H1 (cell line): ENCODE measurements around the gene COL4A1. TPM values are rescaled to one million over a fixed set of nuclear protein-coding genes. Genes with fewer than 3 reads are reported as not detected.

Experiments
- CTCF ChIA-PET: fragments of 300-600 bp; sonication (Branson Sonifier 250); formaldehyde crosslinking; loops from one replicate; lab custom pipeline; 2021; ENCODE audit not compliant: partially characterized antibody; lab: Charles Lee
- POLR2A ChIA-PET: fragments of 300-600 bp; sonication (Branson Sonifier 250); formaldehyde crosslinking; loops from one replicate; lab custom pipeline; 2021; ENCODE audit warnings: inconsistent platforms; ENCODE audit not compliant: partially characterized antibody; lab: Charles Lee
- DNase-seq, 2 experiments: peaks; one replicate each; pipeline versions ENCODE4 v3.0.0 to v3.0.0-alpha.2; 2010 to 2022; ENCODE audit warnings: low spot score in 2 of 2, low read depth in 1 of 2, mixed read lengths in 1 of 2
- FAIRE-seq: peaks from 2 replicates; lab custom pipeline; 2011; peaks lifted over from hg19 to GRCh38; lab: Jason Lieb, UNC
- H2AFZ ChIP-seq: 2 replicates; pipeline ENCODE4 v1.8.1; 2012; ENCODE audit warnings: low read length, inconsistent platforms
- H2AK5ac ChIP-seq: 2 replicates; pipeline ENCODE4 v1.6.1; 2013; ENCODE audit warnings: low read depth, low read length
- H2BK120ac ChIP-seq: replicated peaks from 2 replicates; pipeline ENCODE3; 2013; ENCODE audit warnings: low read depth, low read length, inconsistent platforms
- H2BK12ac ChIP-seq: 2 replicates; pipeline ENCODE4 v1.6.1; 2013; ENCODE audit warnings: low read depth, low read length
- H2BK15ac ChIP-seq: 2 replicates; pipeline ENCODE4 v1.6.1; 2013; ENCODE audit warnings: low read length
- H2BK20ac ChIP-seq: 2 replicates; pipeline ENCODE4 v1.6.1; 2013; ENCODE audit warnings: low read length
- H2BK5ac ChIP-seq: 2 replicates; pipeline ENCODE4 v1.6.1; 2013; ENCODE audit warnings: low read depth, low read length
- H3K14ac ChIP-seq: 2 replicates; pipeline ENCODE4 v1.6.1; 2013; ENCODE audit warnings: inconsistent platforms; ENCODE audit not compliant: insufficient read length
- H3K18ac ChIP-seq: 2 replicates; pipeline ENCODE4 v1.6.1; 2013; ENCODE audit warnings: low read length; ENCODE audit errors: extremely low read depth
- H3K23ac ChIP-seq: 2 replicates; pipeline ENCODE4 v1.6.1; 2013; ENCODE audit warnings: inconsistent platforms; ENCODE audit not compliant: insufficient read length
- H3K23me2 ChIP-seq: 2 replicates; pipeline ENCODE4 v1.6.1; 2013; ENCODE audit warnings: low read depth, low read length
- H3K27ac ChIP-seq: 2 replicates; pipeline ENCODE4 v1.6.1; 2011; ENCODE audit warnings: low read depth, low read length, inconsistent platforms
- H3K27me3 ChIP-seq, 4 experiments: replicated peaks in 1 of 4; 1 replicate in 1 of 4; 2 replicates in 3 of 4; pipeline versions ENCODE4 v1.6.1 to v1.8.1; 2011 to 2013; ENCODE audit warnings: low read length in 3 of 4, mild to moderate bottlenecking in 3 of 4, inconsistent platforms in 2 of 4, mixed read lengths in 2 of 4, moderate library complexity in 1 of 4; ENCODE audit not compliant: control insufficient read depth in 3 of 4, insufficient read depth in 3 of 4; ENCODE audit errors: extremely low read depth in 1 of 4
- H3K36me3 ChIP-seq, 4 experiments: 2 replicates each; pipeline versions ENCODE4 v1.6.1 to v1.8.1; 2011 to 2013; ENCODE audit warnings: mild to moderate bottlenecking in 4 of 4, low read length in 3 of 4, moderate library complexity in 2 of 4, control low read depth in 1 of 4, inconsistent platforms in 1 of 4; ENCODE audit not compliant: insufficient read depth in 4 of 4, control insufficient read depth in 2 of 4
- H3K4ac ChIP-seq: replicated peaks from 2 replicates; pipeline ENCODE3; 2013; ENCODE audit warnings: low read length, low read depth, mixed read lengths, inconsistent platforms; ENCODE audit not compliant: insufficient read length
- H3K4me1 ChIP-seq, 4 experiments: replicated peaks in 1 of 4; 1 replicate in 1 of 4; 2 replicates in 3 of 4; pipeline versions ENCODE4 v1.6.1 to v1.8.1; 2011 to 2013; ENCODE audit warnings: low read length in 3 of 4, inconsistent platforms in 2 of 4, mixed read lengths in 1 of 4; ENCODE audit not compliant: insufficient read depth in 4 of 4, control insufficient read depth in 3 of 4
- H3K4me2 ChIP-seq, 2 experiments: 2 replicates each; pipeline versions ENCODE4 v1.6.1 to v1.8.1; 2011 to 2013; ENCODE audit warnings: low read depth in 2 of 2, low read length in 2 of 2, control low read depth in 1 of 2, inconsistent platforms in 1 of 2, mild to moderate bottlenecking in 1 of 2; ENCODE audit not compliant: insufficient read depth in 1 of 2
- H3K4me3 ChIP-seq, 4 experiments: fragments of 200-600, 300-600 bp in 1 of 4; sonication (generic), shearing (Covaris generic), sonication (Bioruptor Twin) in 1 of 4; 2 replicates each; pipeline versions ENCODE4 v1.5.1 to v1.8.1; 2011 to 2016; ENCODE audit warnings: low read length in 4 of 4, low read depth in 3 of 4, control low read depth in 2 of 4, inconsistent platforms in 2 of 4, mild to moderate bottlenecking in 2 of 4, mixed read lengths in 1 of 4, moderate library complexity in 1 of 4; ENCODE audit not compliant: insufficient read depth in 2 of 4; ENCODE audit errors: extremely low read depth in 1 of 4
- H3K56ac ChIP-seq: replicated peaks from 2 replicates; pipeline ENCODE3; 2013; ENCODE audit warnings: low read depth, mild to moderate bottlenecking, mixed read lengths, low read length, inconsistent platforms; ENCODE audit not compliant: insufficient read length
- H3K79me1 ChIP-seq: 2 replicates; pipeline ENCODE4 v1.6.1; 2013; ENCODE audit warnings: low read depth, low read length, control low read depth
- H3K79me2 ChIP-seq, 2 experiments: 2 replicates each; pipeline versions ENCODE4 v1.6.1 to v1.8.1; 2012 to 2013; ENCODE audit warnings: low read length in 2 of 2, mild to moderate bottlenecking in 2 of 2, inconsistent platforms in 1 of 2; ENCODE audit not compliant: insufficient read depth in 2 of 2, control insufficient read depth in 1 of 2
- H3K9ac ChIP-seq, 4 experiments: replicated peaks in 1 of 4; 1 replicate in 1 of 4; 2 replicates in 3 of 4; pipeline versions ENCODE4 v1.6.1 to v1.8.1; 2011 to 2013; ENCODE audit warnings: low read depth in 3 of 4, low read length in 3 of 4, control low read depth in 2 of 4, mild to moderate bottlenecking in 2 of 4, moderate library complexity in 2 of 4, inconsistent platforms in 1 of 4; ENCODE audit errors: extremely low read depth in 1 of 4
- H3K9me3 ChIP-seq, 2 experiments: 2 replicates each; pipeline versions ENCODE4 v1.6.1 to v1.8.1; 2012 to 2013; ENCODE audit warnings: mild to moderate bottlenecking in 2 of 2, moderate library complexity in 2 of 2, control low read depth in 1 of 2, inconsistent platforms in 1 of 2, low read depth in 1 of 2, low read length in 1 of 2, mixed read lengths in 1 of 2; ENCODE audit not compliant: insufficient read depth in 2 of 2
- H4K20me1 ChIP-seq, 2 experiments: replicated peaks in 1 of 2; 2 replicates each; pipeline versions ENCODE3 to v1.8.1; 2011 to 2013; ENCODE audit warnings: inconsistent platforms in 2 of 2, low read length in 2 of 2, mild to moderate bottlenecking in 1 of 2; ENCODE audit not compliant: insufficient read depth in 2 of 2, control insufficient read depth in 1 of 2
- H4K5ac ChIP-seq: 2 replicates; pipeline ENCODE4 v1.6.1; 2013; ENCODE audit warnings: low read length, low read depth, mixed read lengths, inconsistent platforms; ENCODE audit not compliant: insufficient read length
- H4K8ac ChIP-seq: 2 replicates; pipeline ENCODE4 v1.8.0; 2013; ENCODE audit warnings: mild to moderate bottlenecking, moderate library complexity, low read length, inconsistent platforms; ENCODE audit not compliant: insufficient read depth; ENCODE audit errors: extremely low read depth
- H4K91ac ChIP-seq: replicated peaks from 2 replicates; pipeline ENCODE3; 2013; ENCODE audit warnings: low read length, mixed read lengths, inconsistent platforms; ENCODE audit not compliant: insufficient read length
- BCL11A ChIP-seq, 2 experiments: IDR thresholded peaks; one replicate each; pipeline ENCODE4 v1.6.1; 2011; ENCODE audit warnings: low read depth in 2 of 2, low read length in 2 of 2, mild to moderate bottlenecking in 2 of 2
- BRCA1 ChIP-seq: IDR thresholded peaks from 2 replicates; pipeline ENCODE4 v1.6.1; 2012; ENCODE audit warnings: low read depth, low read length, improper control_type of control experiment
- CBX8 ChIP-seq: fragments of 300-800, 300-1000 bp; sonication (generic); IDR thresholded peaks from 2 replicates; pipeline ENCODE4 v1.7.1; 2016; ENCODE audit warnings: low read depth, low read length, borderline replicate concordance
- CEBPB ChIP-seq: IDR thresholded peaks from 2 replicates; pipeline ENCODE4 v1.6.1; 2012; ENCODE audit warnings: low read depth, low read length
- E2F6 ChIP-seq: IDR thresholded peaks from 2 replicates; pipeline ENCODE4 v1.6.1; 2012; ENCODE audit warnings: inconsistent platforms
- JUND ChIP-seq: IDR thresholded peaks from 2 replicates; pipeline ENCODE4 v1.6.1; 2011; ENCODE audit warnings: mild to moderate bottlenecking, improper control_type of control experiment, low read length
- RBBP5 ChIP-seq: IDR thresholded peaks from 2 replicates; pipeline ENCODE4 v1.7.1; 2012; ENCODE audit warnings: low read depth, mild to moderate bottlenecking, inconsistent platforms, low read length, moderate library complexity, borderline replicate concordance
- SIN3A ChIP-seq, 2 experiments: IDR thresholded peaks in 1 of 2; conservative IDR thresholded peaks in 1 of 2; 2 replicates each; pipeline ENCODE4 v1.6.1; 2011 to 2012; ENCODE audit warnings: low read length in 2 of 2, improper control_type of control experiment in 1 of 2, low read depth in 1 of 2, mild to moderate bottlenecking in 1 of 2
- TBP ChIP-seq: IDR thresholded peaks from 2 replicates; pipeline ENCODE4 v1.6.1; 2011; ENCODE audit warnings: low read depth, low read length, improper control_type of control experiment
- TEAD4 ChIP-seq: IDR thresholded peaks from 2 replicates; pipeline ENCODE4 v1.6.1; 2012; ENCODE audit warnings: low read depth, low read length, inconsistent platforms, mixed read lengths
- WGBS, 2 experiments: shearing (Covaris generic) in 1 of 2; methylation state at CpG; one replicate each; pipeline versions ENCODE4 v1.1.6 to v1.1.7; 2013 to 2015; ENCODE audit warnings: low lambda C conversion rate in 2 of 2, mixed read lengths in 2 of 2, inconsistent platforms in 1 of 2, low coverage in 1 of 2, missing lambda C conversion rate in 1 of 2; ENCODE audit not compliant: insufficient replicate concordance in 2 of 2, insufficient coverage in 1 of 2, insufficient read length in 1 of 2; ENCODE audit errors: extremely low coverage in 1 of 2, missing lambda C conversion rate in 1 of 2; 5-methylcytosine and 5-hydroxymethylcytosine counted together
- polyA plus RNA-seq, 7 experiments: library from polyadenylated mRNA; depleted of rRNA in 3 of 7; stranded (reverse) in 5 of 7; unstranded in 2 of 7; fragments of >200 nt in 5 of 7; fragments of 200-250 nt in 2 of 7; gene quantifications; 1 replicate in 5 of 7; 2 replicates in 1 of 7; 4 replicates in 1 of 7; pipeline versions ENCODE4 v1.2.1 to v1.2.3, GENCODE V29; 2011 to 2013; ENCODE audit warnings: missing spikeins in 2 of 7, mixed read lengths in 2 of 7
- total RNA-seq: library from RNA; stranded (reverse); fragmentation: NEBNext Ultra II Directional; extraction: Animal tissue kit (Norgen Biotek cat#: 25700); gene quantifications from 2 replicates; pipeline ENCODE4 v1.2.1, GENCODE V29; 2021

Gene COL4A1
- total and polyA plus RNA-seq, 2 of the 8 experiments (the other 6 are each of a cell fraction or from before 2014, with no cell fraction given), result 30.7 to 82.0 TPM

- Histone ChIP-seq H2BK15ac (no peak overlapping the region), H3K4me2 (no peak overlapping the region), H4K8ac (no peak overlapping the region), H2BK20ac (no peak overlapping the region), H3K4me1 (peaks cover 0 to 2% (median 0%) of the 10 kb centered on the region in 4 experiments; a peak in 3 of 7 replicates), H3K18ac (no peak overlapping the region), H2AFZ (no peak overlapping the region), H3K27me3 (no peaks in the 10 kb centered on the region), H3K27ac (no peak overlapping the region), H3K9me3 (no peaks in the 10 kb centered on the region; a peak in 1 of 4 replicates), H3K79me1 (no peaks in the 10 kb centered on the region), H2AK5ac (no peak overlapping the region), H2BK12ac (no peak overlapping the region), H2BK120ac (no peak overlapping the region), H3K56ac (no peak overlapping the region), H4K20me1 (no peaks in the 10 kb centered on the region), H3K4ac (no peak overlapping the region), H2BK5ac (no peak overlapping the region), H3K23ac (no peak overlapping the region), H4K91ac (no peak overlapping the region), H3K9ac (no peak overlapping the region), H3K4me3 (no peak overlapping the region), H3K14ac (no peak overlapping the region), H3K23me2 (no peaks in the 10 kb centered on the region), H3K79me2 (no peaks in the 10 kb centered on the region), H3K36me3 (peaks cover 0 to 28% (median 9%) of the 10 kb centered on the region in 4 experiments; a peak in 5 of 8 replicates), H4K5ac (no peak overlapping the region)
- ChIA-PET POLR2A (no interaction called here), CTCF (interaction anchor here (0.6 to 1.6 kb wide), 5 partner anchors 12 to 1006 kb away, joined by 3 to 5 read pairs (median 5); no protein-coding TSS in a partner anchor)
- FAIRE-seq (no peak), DNase-seq (peak in 1 of 2 experiments; percentile 8)
- no peak for TF ChIP-seq JUND
- TF ChIP-seq CEBPB, result no peak
- no peak for TF ChIP-seq BRCA1
- no peak for TF ChIP-seq BCL11A (IDR thresholded peaks at IDR 0.05; ENCODE audit: low read depth in 2 of 2, low read length in 2 of 2)
- no peak for TF ChIP-seq E2F6
- TF ChIP-seq SIN3A (conservative IDR thresholded peaks at IDR 0.05 in 1 of 2, IDR thresholded peaks at IDR 0.05 in 1 of 2; ENCODE audit: low read depth in 1 of 2, low read length in 2 of 2), result no peak
- no peak for TF ChIP-seq TBP
- no peak for TF ChIP-seq TEAD4
- no peak for TF ChIP-seq CBX8
- no peak for TF ChIP-seq RBBP5
- WGBS, 2 experiments, result 85% methylated on average over 2 of the region's 2 CpGs; no CpG with 5 or more reads in 1 of the 2 experiments
These were observed 148.7 kb downstream of the COL4A1 start for GRCh38 chr13:110158226-110158625.
